ENCODE measurements around the gene PDGFA.

PDGFA gene

GRCh38 chr7:538764-539685 lies 19.4 kb upstream of the PDGFA start:
- H3K27me3 ChIP-seq (ENCODE audit: control insufficient read depth, insufficient read depth, low read length) = no peaks in the 10 kb centered on the region
- peak overlapping the region; percentile 41 for H3K4me3 ChIP-seq (ENCODE audit: low read length)
- no peak overlapping the region for H3K9ac ChIP-seq (ENCODE audit: low read length)
- H3K27ac ChIP-seq (ENCODE audit: low read depth, low read length) = no peak overlapping the region
- H3K4me1 ChIP-seq (ENCODE audit: control insufficient read depth, insufficient read depth, low read length) = no peaks in the 10 kb centered on the region
- H3K36me3 ChIP-seq (ENCODE audit: control insufficient read depth, insufficient read depth, low read length) = no peaks in the 10 kb centered on the region

GRCh38 chr7:537911-538634 lies 18.4 kb upstream of the PDGFA start:
- no peak overlapping the region for H3K27ac ChIP-seq (ENCODE audit: low read depth, low read length)
- no peak overlapping the region for H3K9ac ChIP-seq (ENCODE audit: low read length)
- H3K4me1 ChIP-seq (ENCODE audit: control insufficient read depth, insufficient read depth, low read length) = no peaks in the 10 kb centered on the region
- no peak overlapping the region for H3K4me3 ChIP-seq (ENCODE audit: low read length)
- no peaks in the 10 kb centered on the region for H3K36me3 ChIP-seq (ENCODE audit: control insufficient read depth, insufficient read depth, low read length)
- H3K27me3 ChIP-seq (ENCODE audit: control insufficient read depth, insufficient read depth, low read length) = no peaks in the 10 kb centered on the region

GRCh38 chr7:536231-536630 lies 16.6 kb upstream of the PDGFA start:
- no peak overlapping the region for H3K27ac ChIP-seq (ENCODE audit: low read depth, low read length)
- no peaks in the 10 kb centered on the region for H3K4me1 ChIP-seq (ENCODE audit: control insufficient read depth, insufficient read depth, low read length)
- H3K27me3 ChIP-seq (ENCODE audit: control insufficient read depth, insufficient read depth, low read length) = no peaks in the 10 kb centered on the region
- no peak overlapping the region for H3K9ac ChIP-seq (ENCODE audit: low read length)
- no peak overlapping the region for H3K4me3 ChIP-seq (ENCODE audit: low read length)
- no peaks in the 10 kb centered on the region for H3K36me3 ChIP-seq (ENCODE audit: control insufficient read depth, insufficient read depth, low read length)

- no peak overlapping the region for H3K9ac ChIP-seq (ENCODE audit: low read length)
- no peak overlapping the region for H3K27ac ChIP-seq (ENCODE audit: low read depth, low read length)
- no peaks in the 10 kb centered on the region for H3K4me1 ChIP-seq (ENCODE audit: control insufficient read depth, insufficient read depth, low read length)
- H3K4me3 ChIP-seq (ENCODE audit: low read length) = no peak overlapping the region
- no peaks in the 10 kb centered on the region for H3K27me3 ChIP-seq (ENCODE audit: control insufficient read depth, insufficient read depth, low read length)
- no peaks in the 10 kb centered on the region for H3K36me3 ChIP-seq (ENCODE audit: control insufficient read depth, insufficient read depth, low read length)
These were observed 15.3 kb upstream of the PDGFA start for GRCh38 chr7:534959-535358.

- Histone ChIP-seq H3K27ac (ENCODE audit: low read depth, low read length) (no peak overlapping the region), H3K36me3 (ENCODE audit: control insufficient read depth, insufficient read depth, low read length) (no peaks in the 10 kb centered on the region), H3K4me3 (ENCODE audit: low read length) (no peak overlapping the region), H3K9ac (ENCODE audit: low read length) (no peak overlapping the region), H3K27me3 (ENCODE audit: control insufficient read depth, insufficient read depth, low read length) (no peaks in the 10 kb centered on the region), H3K4me1 (ENCODE audit: control insufficient read depth, insufficient read depth, low read length) (no peaks in the 10 kb centered on the region)
These were observed 14.4 kb upstream of the PDGFA start for GRCh38 chr7:534075-534474.

- Histone ChIP-seq H3K9ac (ENCODE audit: low read length) (no peak overlapping the region), H3K4me3 (ENCODE audit: low read length) (no peak overlapping the region), H3K36me3 (ENCODE audit: control insufficient read depth, insufficient read depth, low read length) (no peaks in the 10 kb centered on the region), H3K4me1 (ENCODE audit: control insufficient read depth, insufficient read depth, low read length) (no peaks in the 10 kb centered on the region), H3K27me3 (ENCODE audit: control insufficient read depth, insufficient read depth, low read length) (no peaks in the 10 kb centered on the region), H3K27ac (ENCODE audit: low read depth, low read length) (no peak overlapping the region)
These were observed 13.6 kb upstream of the PDGFA start for GRCh38 chr7:533266-533665.

GRCh38 chr7:532379-533143 lies 12.9 kb upstream of the PDGFA start:
- H3K9ac ChIP-seq (ENCODE audit: low read length) = no peak overlapping the region
- H3K4me3 ChIP-seq (ENCODE audit: low read length) = no peak overlapping the region

GRCh38 chr7:531777-532176 lies 12.1 kb upstream of the PDGFA start:
- Histone ChIP-seq H3K36me3 (ENCODE audit: control insufficient read depth, insufficient read depth, low read length) (no peaks in the 10 kb centered on the region), H3K4me1 (ENCODE audit: control insufficient read depth, insufficient read depth, low read length) (no peaks in the 10 kb centered on the region), H3K4me3 (ENCODE audit: low read length) (no peak overlapping the region), H3K9ac (ENCODE audit: low read length) (no peak overlapping the region), H3K27ac (ENCODE audit: low read depth, low read length) (no peak overlapping the region), H3K27me3 (ENCODE audit: control insufficient read depth, insufficient read depth, low read length) (no peaks in the 10 kb centered on the region)

More at GRCh38 chr7:532379-533143, 12.9 kb upstream of the PDGFA start:
- H3K27ac ChIP-seq (ENCODE audit: low read depth, low read length) = no peak overlapping the region
- H3K4me1 ChIP-seq (ENCODE audit: control insufficient read depth, insufficient read depth, low read length) = no peaks in the 10 kb centered on the region
- no peaks in the 10 kb centered on the region for H3K27me3 ChIP-seq (ENCODE audit: control insufficient read depth, insufficient read depth, low read length)
- no peaks in the 10 kb centered on the region for H3K36me3 ChIP-seq (ENCODE audit: control insufficient read depth, insufficient read depth, low read length)

GRCh38 chr7:528451-528850 lies 8.8 kb upstream of the PDGFA start:
- no peaks in the 10 kb centered on the region for H3K4me1 ChIP-seq (ENCODE audit: control insufficient read depth, insufficient read depth, low read length)
- no peaks in the 10 kb centered on the region for H3K36me3 ChIP-seq (ENCODE audit: control insufficient read depth, insufficient read depth, low read length)
- no peak overlapping the region for H3K4me3 ChIP-seq (ENCODE audit: low read length)
- no peak overlapping the region for H3K9ac ChIP-seq (ENCODE audit: low read length)
- H3K27ac ChIP-seq (ENCODE audit: low read depth, low read length) = no peak overlapping the region
- no peaks in the 10 kb centered on the region for H3K27me3 ChIP-seq (ENCODE audit: control insufficient read depth, insufficient read depth, low read length)

- Histone ChIP-seq H3K4me3 (ENCODE audit: low read length) (no peak overlapping the region), H3K27me3 (ENCODE audit: control insufficient read depth, insufficient read depth, low read length) (no peaks in the 10 kb centered on the region), H3K27ac (ENCODE audit: low read depth, low read length) (no peak overlapping the region), H3K9ac (ENCODE audit: low read length) (no peak overlapping the region), H3K36me3 (ENCODE audit: control insufficient read depth, insufficient read depth, low read length) (no peaks in the 10 kb centered on the region), H3K4me1 (ENCODE audit: control insufficient read depth, insufficient read depth, low read length) (no peaks in the 10 kb centered on the region)
These were observed 8.1 kb upstream of the PDGFA start for GRCh38 chr7:527723-528122.

GRCh38 chr7:526460-527034 lies 6.9 kb upstream of the PDGFA start:
- Histone ChIP-seq H3K27me3 (ENCODE audit: control insufficient read depth, insufficient read depth, low read length) (no peaks in the 10 kb centered on the region), H3K4me1 (ENCODE audit: control insufficient read depth, insufficient read depth, low read length) (no peaks in the 10 kb centered on the region), H3K4me3 (ENCODE audit: low read length) (no peak overlapping the region), H3K27ac (ENCODE audit: low read depth, low read length) (no peak overlapping the region), H3K9ac (ENCODE audit: low read length) (no peak overlapping the region), H3K36me3 (ENCODE audit: control insufficient read depth, insufficient read depth, low read length) (no peaks in the 10 kb centered on the region)

GRCh38 chr7:525740-526139 lies 6.1 kb upstream of the PDGFA start:
- no peak overlapping the region for H3K27ac ChIP-seq (ENCODE audit: low read depth, low read length)
- no peak overlapping the region for H3K9ac ChIP-seq (ENCODE audit: low read length)
- peaks cover 2% of the 10 kb centered on the region for H3K27me3 ChIP-seq (ENCODE audit: control insufficient read depth, insufficient read depth, low read length)
- no peaks in the 10 kb centered on the region for H3K36me3 ChIP-seq (ENCODE audit: control insufficient read depth, insufficient read depth, low read length)
- H3K4me3 ChIP-seq (ENCODE audit: low read length) = no peak overlapping the region
- H3K4me1 ChIP-seq (ENCODE audit: control insufficient read depth, insufficient read depth, low read length) = no peaks in the 10 kb centered on the region

Data from rectal smooth muscle tissue (tissue), 1 donor.